Measurements from ENCODE around the gene TCEANC. TPM values are rescaled to one million over a fixed set of nuclear protein-coding genes. Genes with fewer than 3 reads are reported as not detected.
"Not testable (repeated sequence)": the region's sequence is repeated elsewhere in the genome, so short reads cannot be mapped to it uniquely, and the experiment has no call there.

TCEANC gene
- polyA plus RNA-seq, 4 donors: 1.4 to 3.2 (median 1.9) TPM

- H3K9me3 ChIP-seq (ENCODE audit: control insufficient read depth in 2 of 2, insufficient read depth in 1 of 2, low read depth in 1 of 2, low read length in 1 of 2); H3K36me3 ChIP-seq (ENCODE audit: control insufficient read depth in 3 of 3, insufficient read depth in 2 of 3, low read depth in 1 of 3, low read length in 3 of 3); FAIRE-seq; H3K4me1 ChIP-seq (ENCODE audit: control insufficient read depth in 3 of 3, insufficient read depth in 2 of 3, low read depth in 1 of 3, low read length in 2 of 3); H3K4me3 ChIP-seq (ENCODE audit: low read depth in 1 of 3, low read length in 3 of 3); H3K27ac ChIP-seq (ENCODE audit: low read depth in 1 of 3, low read length in 2 of 3); H3K27me3 ChIP-seq (ENCODE audit: control insufficient read depth in 3 of 3, insufficient read depth in 3 of 3, low read length in 3 of 3); DNase-seq: not testable (repeated sequence)
- WGBS, 3 donors: 94 to 96% (median 95%) methylated on average over 4 of the region's 4 CpGs
Measured at GRCh38 chrX:13679700-13680099, 26.8 kb downstream of the TCEANC start.

GRCh38 chrX:13681595-13681994, 28.7 kb downstream of the TCEANC start:
- Histone ChIP-seq H3K9me3 (ENCODE audit: control insufficient read depth in 2 of 2, insufficient read depth in 1 of 2, low read depth in 1 of 2, low read length in 1 of 2) (no peaks in the 10 kb centered on the region), H3K36me3 (ENCODE audit: control insufficient read depth in 3 of 3, insufficient read depth in 2 of 3, low read depth in 1 of 3, low read length in 3 of 3) (no peaks in the 10 kb centered on the region), H3K27ac (ENCODE audit: low read depth in 1 of 3, low read length in 2 of 3) (no peak overlapping the region), H3K4me3 (ENCODE audit: low read depth in 1 of 3, low read length in 3 of 3) (no peak overlapping the region), H3K4me1 (ENCODE audit: control insufficient read depth in 3 of 3, insufficient read depth in 2 of 3, low read depth in 1 of 3, low read length in 2 of 3) (no peaks in the 10 kb centered on the region), H3K27me3 (ENCODE audit: control insufficient read depth in 3 of 3, insufficient read depth in 3 of 3, low read length in 3 of 3) (no peaks in the 10 kb centered on the region)
- no peak for DNase-seq
- 77 to 90% (median 79%) methylated on average over 7 of the region's 7 CpGs for WGBS, 3 donors
- no peak for FAIRE-seq

- H3K4me3 ChIP-seq (ENCODE audit: low read depth in 1 of 3, low read length in 3 of 3): no peak overlapping the region
- H3K9me3 ChIP-seq (ENCODE audit: control insufficient read depth in 2 of 2, insufficient read depth in 1 of 2, low read depth in 1 of 2, low read length in 1 of 2): no peaks in the 10 kb centered on the region
- WGBS, 3 donors: 84 to 93% (median 88%) methylated on average over 4 of the region's 4 CpGs
- H3K4me1 ChIP-seq (ENCODE audit: control insufficient read depth in 3 of 3, insufficient read depth in 2 of 3, low read depth in 1 of 3, low read length in 2 of 3): no peaks in the 10 kb centered on the region
- no peak for DNase-seq
- no peaks in the 10 kb centered on the region for H3K36me3 ChIP-seq (ENCODE audit: control insufficient read depth in 3 of 3, insufficient read depth in 2 of 3, low read depth in 1 of 3, low read length in 3 of 3)
- H3K27me3 ChIP-seq (ENCODE audit: control insufficient read depth in 3 of 3, insufficient read depth in 3 of 3, low read length in 3 of 3): no peaks in the 10 kb centered on the region
- H3K27ac ChIP-seq (ENCODE audit: low read depth in 1 of 3, low read length in 2 of 3): no peak overlapping the region
- FAIRE-seq: no peak
Measured at GRCh38 chrX:13684361-13684760, 31.4 kb downstream of the TCEANC start.

- Histone ChIP-seq H3K9me3 (ENCODE audit: control insufficient read depth in 2 of 2, insufficient read depth in 1 of 2, low read depth in 1 of 2, low read length in 1 of 2) (no peaks in the 10 kb centered on the region), H3K27me3 (ENCODE audit: control insufficient read depth in 3 of 3, insufficient read depth in 3 of 3, low read length in 3 of 3) (no peaks in the 10 kb centered on the region), H3K27ac (ENCODE audit: low read depth in 1 of 3, low read length in 2 of 3) (no peak overlapping the region), H3K36me3 (ENCODE audit: control insufficient read depth in 3 of 3, insufficient read depth in 2 of 3, low read depth in 1 of 3, low read length in 3 of 3) (no peaks in the 10 kb centered on the region), H3K4me3 (ENCODE audit: low read depth in 1 of 3, low read length in 3 of 3) (no peak overlapping the region), H3K4me1 (ENCODE audit: control insufficient read depth in 3 of 3, insufficient read depth in 2 of 3, low read depth in 1 of 3, low read length in 2 of 3) (no peaks in the 10 kb centered on the region)
- FAIRE-seq: no peak
- whole genome bisulfite sequencing, 3 donors: 56 to 80% (median 62%) methylated on average over 3 of the region's 3 CpGs
- DNase-seq: no peak
Measured at GRCh38 chrX:13685126-13685763, 32.3 kb downstream of the TCEANC start.

- Histone ChIP-seq H3K4me3 (ENCODE audit: low read depth in 1 of 3, low read length in 3 of 3) (no peak overlapping the region), H3K27me3 (ENCODE audit: control insufficient read depth in 3 of 3, insufficient read depth in 3 of 3, low read length in 3 of 3) (no peaks in the 10 kb centered on the region), H3K4me1 (ENCODE audit: control insufficient read depth in 3 of 3, insufficient read depth in 2 of 3, low read depth in 1 of 3, low read length in 2 of 3) (peaks cover 0 to 4% (median 0%) of the 10 kb centered on the region in 3 donors), H3K9me3 (ENCODE audit: control insufficient read depth in 2 of 2, insufficient read depth in 1 of 2, low read depth in 1 of 2, low read length in 1 of 2) (no peaks in the 10 kb centered on the region), H3K36me3 (ENCODE audit: control insufficient read depth in 3 of 3, insufficient read depth in 2 of 3, low read depth in 1 of 3, low read length in 3 of 3) (no peaks in the 10 kb centered on the region), H3K27ac (ENCODE audit: low read depth in 1 of 3, low read length in 2 of 3) (no peak overlapping the region)
- FAIRE-seq (no peak), DNase-seq (no peak)
- WGBS, 3 donors: 54 to 76% (median 69%) methylated on average over 1 of the region's 1 CpG
Measured at GRCh38 chrX:13687203-13687602, 34.3 kb downstream of the TCEANC start.

DNA sequence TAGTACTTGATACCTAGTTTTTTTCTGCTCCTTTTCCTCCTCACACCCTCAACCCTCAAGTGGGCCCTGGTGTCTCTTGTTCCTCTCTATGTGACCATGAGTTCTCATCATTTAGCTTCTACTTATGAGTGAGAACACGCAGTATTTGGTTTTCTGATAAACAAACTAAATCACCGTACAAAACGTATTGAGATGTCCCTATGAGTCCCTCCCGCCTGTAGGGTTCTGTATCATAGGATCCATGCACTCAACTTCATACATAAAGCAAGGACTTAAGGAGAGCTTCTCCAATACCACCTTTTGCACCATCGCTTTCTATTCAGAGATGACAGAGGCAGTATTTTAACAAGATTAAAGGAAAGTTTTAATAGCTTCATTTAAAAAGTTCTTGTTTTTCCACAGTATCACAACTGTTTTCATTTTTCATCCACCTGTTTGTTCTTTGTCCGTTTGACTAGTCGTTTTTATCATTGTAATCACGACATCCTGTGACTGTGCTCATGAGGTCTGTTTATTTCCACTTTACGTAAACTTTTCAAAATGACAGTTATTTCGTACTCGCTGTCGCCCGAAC, 35.5 kb downstream of the TCEANC start:
- no peaks in the 10 kb centered on the region for H3K27me3 ChIP-seq (ENCODE audit: control insufficient read depth in 3 of 3, insufficient read depth in 3 of 3, low read length in 3 of 3)
- peak overlapping the region in 2 of 3 donors; percentile 67 to 77 for H3K4me3 ChIP-seq (ENCODE audit: low read depth in 1 of 3, low read length in 3 of 3)
- H3K36me3 ChIP-seq (ENCODE audit: control insufficient read depth in 3 of 3, insufficient read depth in 2 of 3, low read depth in 1 of 3, low read length in 3 of 3): no peaks in the 10 kb centered on the region
- FAIRE-seq (no peak), DNase-seq (peak in 1 of 2 donors; percentile 17)
- WGBS, 3 donors: 4 to 13% (median 5%) methylated on average over 13 of the region's 13 CpGs
- peak overlapping the region in 2 of 3 donors; percentile 93 to 96 for H3K27ac ChIP-seq (ENCODE audit: low read depth in 1 of 3, low read length in 2 of 3)
- H3K9me3 ChIP-seq (ENCODE audit: control insufficient read depth in 2 of 2, insufficient read depth in 1 of 2, low read depth in 1 of 2, low read length in 1 of 2): no peaks in the 10 kb centered on the region
- peaks cover 2 to 4% (median 4%) of the 10 kb centered on the region in 3 donors for H3K4me1 ChIP-seq (ENCODE audit: control insufficient read depth in 3 of 3, insufficient read depth in 2 of 3, low read depth in 1 of 3, low read length in 2 of 3)

DNA sequence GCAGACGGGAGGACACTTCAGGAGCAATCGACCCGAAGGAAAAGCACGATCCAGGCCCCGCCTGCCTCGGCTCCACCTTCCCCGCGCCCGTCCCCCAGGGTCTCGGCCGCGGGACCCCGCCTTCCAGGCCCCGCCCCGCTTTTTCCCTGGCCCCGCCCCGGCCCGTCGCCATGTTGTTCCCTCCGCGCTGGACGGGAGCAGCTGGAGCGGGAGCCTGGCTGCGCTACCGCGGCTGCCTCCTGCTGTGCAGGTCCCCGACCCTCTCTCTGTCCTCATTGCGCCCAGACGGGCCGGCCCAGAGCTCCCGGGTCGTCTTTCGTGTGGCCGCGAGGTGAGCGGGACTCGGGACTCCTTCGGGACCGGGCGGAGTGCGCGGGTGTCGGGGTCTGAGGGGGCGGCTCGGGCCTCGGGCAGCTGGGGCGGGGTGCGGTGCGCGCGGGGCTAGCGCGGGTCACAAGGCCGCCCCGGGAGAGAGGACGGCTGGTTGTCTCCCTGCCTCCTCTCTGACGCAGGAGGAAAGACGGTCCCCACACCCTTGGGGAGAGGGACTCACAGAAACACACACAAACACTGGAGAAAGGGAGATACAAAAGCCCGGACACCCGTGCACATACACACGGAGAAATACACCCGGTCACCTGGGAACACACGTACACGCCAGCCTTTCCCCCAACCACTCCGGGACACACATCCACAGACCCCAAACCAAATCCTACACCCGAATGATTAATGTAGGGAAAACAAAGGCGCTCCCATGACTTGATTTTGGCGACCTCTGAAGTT, 36.2 kb downstream of the TCEANC start, which contains the start of gene RAB9A:
RAB9A (plus strand) TSS at position 171 of the 783 bp plus-strand sequence. CDS start 19,619 bp downstream, outside the sequence.
- no peaks in the 10 kb centered on the region for H3K36me3 ChIP-seq (ENCODE audit: control insufficient read depth in 3 of 3, insufficient read depth in 2 of 3, low read depth in 1 of 3, low read length in 3 of 3)
- 0 to 5% (median 1%) methylated on average over 48 to 68 of the region's 68 CpGs for WGBS, 3 donors
- no peaks in the 10 kb centered on the region for H3K27me3 ChIP-seq (ENCODE audit: control insufficient read depth in 3 of 3, insufficient read depth in 3 of 3, low read length in 3 of 3)
- FAIRE-seq: no peak
- DNase-seq: peak; percentile 78 to 88
- peak within 1 kb of the TSS; percentile 64 to 77 (median 67) for H3K4me3 ChIP-seq (ENCODE audit: low read depth in 1 of 3, low read length in 3 of 3)
- H3K27ac ChIP-seq (ENCODE audit: low read depth in 1 of 3, low read length in 2 of 3): peak within 1 kb of the TSS; percentile 81 to 96 (median 93)
- H3K9me3 ChIP-seq (ENCODE audit: control insufficient read depth in 2 of 2, insufficient read depth in 1 of 2, low read depth in 1 of 2, low read length in 1 of 2): no peaks in the 10 kb centered on the region
- peaks cover 3 to 6% (median 4%) of the 10 kb centered on the region in 3 donors for H3K4me1 ChIP-seq (ENCODE audit: control insufficient read depth in 3 of 3, insufficient read depth in 2 of 3, low read depth in 1 of 3, low read length in 2 of 3)

- Histone ChIP-seq H3K9me3 (ENCODE audit: control insufficient read depth in 2 of 2, insufficient read depth in 1 of 2, low read depth in 1 of 2, low read length in 1 of 2) (no peaks in the 10 kb centered on the region), H3K36me3 (ENCODE audit: control insufficient read depth in 3 of 3, insufficient read depth in 2 of 3, low read depth in 1 of 3, low read length in 3 of 3) (peaks cover 0 to under 1% (median 0%) of the 10 kb centered on the region in 3 donors), H3K27me3 (ENCODE audit: control insufficient read depth in 3 of 3, insufficient read depth in 3 of 3, low read length in 3 of 3) (no peaks in the 10 kb centered on the region), H3K4me3 (ENCODE audit: low read depth in 1 of 3, low read length in 3 of 3) (peak overlapping the region; percentile 64 to 77 (median 67)), H3K4me1 (ENCODE audit: control insufficient read depth in 3 of 3, insufficient read depth in 2 of 3, low read depth in 1 of 3, low read length in 2 of 3) (peaks cover 4 to 6% (median 4%) of the 10 kb centered on the region in 3 donors), H3K27ac (ENCODE audit: low read depth in 1 of 3, low read length in 2 of 3) (peak overlapping the region; percentile 81 to 96 (median 93))
- FAIRE-seq: no peak
- no peak for DNase-seq
- WGBS, 3 donors: 0 to 6% (median 1%) methylated on average over 16 of the region's 16 CpGs
Measured at GRCh38 chrX:13689741-13690211, 36.8 kb downstream of the TCEANC start.
